Progenitor cell of endocrine pancreas (in vitro differentiated cells): ENCODE data around the gene RHNO1. TPM values are rescaled to one million over a fixed set of nuclear protein-coding genes. Genes with fewer than 3 reads are reported as not detected.

Source experiments
- DNase-seq: peaks from one replicate; pipeline ENCODE4 v3.0.0; 2021; ENCODE audit warnings: low spot score; ENCODE audit not compliant: unreplicated experiment
- H3K27ac Mint-ChIP-seq: 2 replicates; pipeline ENCODE4 v1.8.0; 2021; ENCODE audit warnings: mild to moderate bottlenecking, moderate library complexity, mixed read lengths
- H3K27me3 Mint-ChIP-seq: 2 replicates; pipeline ENCODE4 v1.8.0; 2021; ENCODE audit warnings: mixed read lengths
- H3K36me3 Mint-ChIP-seq: 2 replicates; pipeline ENCODE4 v1.8.0; 2022; ENCODE audit warnings: mixed read lengths; ENCODE audit not compliant: insufficient read depth
- H3K4me1 Mint-ChIP-seq: 2 replicates; pipeline ENCODE4 v1.8.0; 2021; ENCODE audit warnings: low read depth, mixed read lengths
- H3K4me3 Mint-ChIP-seq: 2 replicates; pipeline ENCODE4 v1.8.0; 2021; ENCODE audit warnings: low read depth, mild to moderate bottlenecking, moderate library complexity, mixed read lengths
- H3K9me3 Mint-ChIP-seq: 2 replicates; pipeline ENCODE4 v1.8.0; 2021; ENCODE audit warnings: low read depth, mixed read lengths
- CTCF ChIP-seq: fragments of 200-600 bp; sonication (generic); IDR thresholded peaks from one replicate; pipeline ENCODE4 v1.5.0; 2021; ENCODE audit warnings: antibody characterized with exemption, mild to moderate bottlenecking; ENCODE audit not compliant: unreplicated experiment
- total RNA-seq: library from RNA; stranded (reverse); gene quantifications from 2 replicates; pipeline ENCODE4 v1.2.1, GENCODE V29; 2021

RHNO1 gene
- total RNA-seq, 1 donor from 2014 or later, result 57.7 TPM

- no peak for TF ChIP-seq CTCF
- Mint-ChIP-seq H3K4me3 (no peak overlapping the region), H3K36me3 (no peaks in the 10 kb centered on the region), H3K27me3 (no peaks in the 10 kb centered on the region), H3K27ac (no peak overlapping the region), H3K9me3 (no peaks in the 10 kb centered on the region), H3K4me1 (peaks cover 14% of the 10 kb centered on the region)
- no peak for DNase-seq
These were observed 18.0 kb downstream of the RHNO1 start for GRCh38 chr12:2895051-2895451.

- Mint-ChIP-seq H3K4me3 (no peak overlapping the region), H3K27me3 (no peaks in the 10 kb centered on the region), H3K36me3 (no peaks in the 10 kb centered on the region), H3K27ac (peak overlapping the region; percentile 58), H3K9me3 (no peaks in the 10 kb centered on the region), H3K4me1 (peaks cover 13% of the 10 kb centered on the region)
- no peak for TF ChIP-seq CTCF
- no peak for DNase-seq
These were observed 18.5 kb downstream of the RHNO1 start for GRCh38 chr12:2895511-2895910.

GRCh38 chr12:2897418-2897817 lies 20.4 kb downstream of the RHNO1 start:
- Mint-ChIP-seq H3K27me3 (no peaks in the 10 kb centered on the region), H3K9me3 (no peaks in the 10 kb centered on the region), H3K4me1 (peaks cover 6% of the 10 kb centered on the region), H3K27ac (no peak overlapping the region), H3K4me3 (no peak overlapping the region), H3K36me3 (no peaks in the 10 kb centered on the region)
- DNase-seq, result no peak
- TF ChIP-seq CTCF, result no peak

- Mint-ChIP-seq H3K36me3 (no peaks in the 10 kb centered on the region), H3K9me3 (no peaks in the 10 kb centered on the region), H3K4me3 (no peak overlapping the region), H3K27ac (peak overlapping the region; percentile 48), H3K4me1 (peaks cover 5% of the 10 kb centered on the region), H3K27me3 (no peaks in the 10 kb centered on the region)
- no peak for TF ChIP-seq CTCF
- DNase-seq, result no peak
These were observed 23.6 kb downstream of the RHNO1 start for GRCh38 chr12:2900642-2901041.

- no peaks in the 10 kb centered on the region for H3K27me3 Mint-ChIP-seq
- H3K4me1 Mint-ChIP-seq, result peaks cover 4% of the 10 kb centered on the region
- TF ChIP-seq CTCF, result no peak
- no peak overlapping the region for H3K27ac Mint-ChIP-seq
- no peak overlapping the region for H3K4me3 Mint-ChIP-seq
- DNase-seq, result no peak
- H3K9me3 Mint-ChIP-seq, result no peaks in the 10 kb centered on the region
- H3K36me3 Mint-ChIP-seq, result no peaks in the 10 kb centered on the region
These were observed 25.4 kb downstream of the RHNO1 start for GRCh38 chr12:2902272-2902880.
